Measurements from ENCODE around the gene PCP2.
"Not testable (repeated sequence)": the region's sequence is repeated elsewhere in the genome, so short reads cannot be mapped to it uniquely, and the experiment has no call there.

Gene PCP2

GRCh38 chr19:7661744-7662538 is 28.4 kb upstream of the PCP2 start:
- no peak for DNase-seq

- DNase-seq: peak in 1 of 2 experiments; percentile 47
Observed at GRCh38 chr19:7658219-7658686, 24.7 kb upstream of the PCP2 start.

GRCh38 chr19:7657131-7657751 is 23.7 kb upstream of the PCP2 start:
- DNase-seq: peak in 1 of 2 experiments; percentile 32

GRCh38 chr19:7655581-7655980 is 22.1 kb upstream of the PCP2 start:
- DNase-seq: no peak

- no peak for DNase-seq
Observed at GRCh38 chr19:7654401-7654800, 20.9 kb upstream of the PCP2 start.

- DNase-seq: peak; percentile 78 to 84
Observed at GRCh38 chr19:7652061-7652641, 18.6 kb upstream of the PCP2 start.

- DNase-seq: no peak
Observed at GRCh38 chr19:7650148-7650547, 16.6 kb upstream of the PCP2 start.

GRCh38 chr19:7648265-7649014 is 14.9 kb upstream of the PCP2 start:
- no peak for DNase-seq

- no peak for DNase-seq
Observed at GRCh38 chr19:7647156-7647555, 13.6 kb upstream of the PCP2 start.

- no peak for DNase-seq
Observed at GRCh38 chr19:7646426-7646700, 12.8 kb upstream of the PCP2 start.

GRCh38 chr19:7645656-7646425 is 12.3 kb upstream of the PCP2 start:
- no peak for DNase-seq

- DNase-seq: no peak
Observed at GRCh38 chr19:7645163-7645562, 11.6 kb upstream of the PCP2 start.

- DNase-seq: no peak
Observed at GRCh38 chr19:7644550-7644877, 11.0 kb upstream of the PCP2 start.

- not testable (repeated sequence) for DNase-seq
Observed at GRCh38 chr19:7643629-7644549, 10.4 kb upstream of the PCP2 start.

- no peak for DNase-seq
Observed at GRCh38 chr19:7643031-7643415, 9.5 kb upstream of the PCP2 start.

GRCh38 chr19:7642295-7643030 is 8.9 kb upstream of the PCP2 start:
- DNase-seq: no peak

GRCh38 chr19:7641290-7642276 is 8.1 kb upstream of the PCP2 start:
- DNase-seq: no peak

GRCh38 chr19:7640803-7641202 is 7.3 kb upstream of the PCP2 start:
- no peak for DNase-seq

GRCh38 chr19:7639863-7640348 is 6.4 kb upstream of the PCP2 start:
- no peak for DNase-seq

Data from stimulated activated CD4-positive, alpha-beta T cell treated with anti-CD3 and anti-CD28 coated beads, Interleukin-4, amount 100 ng/mL, for 4 hours (primary cell).